Stimulated activated CD8-positive, alpha-beta memory T cell treated with anti-CD3 and anti-CD28 coated beads, Interleukin-7, amount 100 ng/mL, for 4 hours (primary cell): Measurements from ENCODE around the gene TRAK2.
"Not testable (repeated sequence)": the region's sequence is repeated elsewhere in the genome, so short reads cannot be mapped to it uniquely, and the experiment has no call there.

Experiments
- DNase-seq, 2 donors: peaks; one replicate each; pipeline ENCODE4 v3.0.0-alpha.2; 2020; ENCODE audit warnings: low read depth in 2 of 2

TRAK2 gene

GRCh38 chr2:201448701-201449100 is 2.6 kb downstream of the TRAK2 start:
- no peak for DNase-seq

GRCh38 chr2:201448061-201448460 is 3.2 kb downstream of the TRAK2 start:
- DNase-seq: no peak

DNA sequence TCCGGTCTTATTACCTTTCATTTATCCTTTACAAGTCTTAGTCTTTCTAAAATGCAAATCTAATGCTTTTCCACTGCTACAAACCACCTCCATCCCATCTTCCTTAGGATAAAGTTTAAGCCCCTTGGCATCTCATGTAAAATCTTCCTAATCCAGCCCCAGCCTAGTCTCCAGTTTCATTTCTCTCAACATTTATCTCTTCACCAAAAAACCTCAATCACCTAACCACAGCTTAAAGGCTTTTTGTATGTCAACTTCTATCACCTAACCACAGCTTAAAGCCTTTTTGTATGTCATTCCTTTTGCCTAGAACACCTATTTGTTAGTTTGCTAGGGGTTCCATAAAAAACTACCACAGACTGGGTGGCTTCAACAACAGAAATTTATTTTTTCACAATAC is 4.2 kb downstream of the TRAK2 start:
- no peak for DNase-seq

- no peak for DNase-seq
Measured at GRCh38 chr2:201444746-201445465, 6.4 kb downstream of the TRAK2 start.

DNA sequence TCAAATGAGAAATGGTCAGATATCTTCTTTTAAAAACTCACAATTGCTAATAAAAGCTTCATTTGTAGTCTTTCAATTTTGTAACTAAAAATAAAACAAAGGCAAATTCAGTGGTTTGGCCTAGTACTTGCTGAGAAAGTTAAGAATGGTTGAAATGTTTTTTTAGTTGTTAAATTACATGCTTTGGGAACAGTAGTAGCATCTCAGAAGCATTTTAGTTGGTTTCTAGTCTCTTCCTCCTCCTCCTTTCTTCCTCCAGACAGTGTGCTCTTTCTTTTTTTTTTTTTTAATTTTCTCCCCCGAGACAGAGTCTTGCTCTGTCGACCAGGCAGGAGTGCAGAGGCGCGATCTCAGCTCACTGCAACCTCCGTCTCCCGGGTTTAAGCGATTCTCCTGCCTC is 9.8 kb downstream of the TRAK2 start:
- no peak for DNase-seq

- no peak for DNase-seq
Measured at GRCh38 chr2:201440182-201440581, 11.1 kb downstream of the TRAK2 start.

- DNase-seq: not testable (repeated sequence)
Measured at GRCh38 chr2:201439336-201439922, 11.8 kb downstream of the TRAK2 start.

DNA sequence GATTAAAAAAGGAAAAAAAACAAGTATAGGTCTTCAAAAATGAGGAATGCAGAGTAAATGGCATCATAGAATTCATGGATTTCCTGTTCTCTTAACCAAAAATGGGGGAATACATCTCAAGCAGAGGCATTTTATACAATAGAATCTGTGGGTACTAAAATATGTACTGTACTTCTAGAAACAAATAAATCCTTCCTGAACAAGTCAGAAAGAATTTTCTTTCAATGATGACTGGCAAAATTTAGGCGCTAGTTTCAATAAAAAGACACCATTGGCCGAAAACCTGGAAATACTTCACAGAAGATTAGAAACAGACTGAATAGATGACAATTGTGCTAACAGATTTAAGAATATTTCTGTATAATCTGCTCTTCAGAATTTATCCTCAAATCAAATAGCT is 15.1 kb downstream of the TRAK2 start:
- no peak for DNase-seq

- DNase-seq: no peak
Measured at GRCh38 chr2:201433394-201433995, 17.8 kb downstream of the TRAK2 start.

DNA sequence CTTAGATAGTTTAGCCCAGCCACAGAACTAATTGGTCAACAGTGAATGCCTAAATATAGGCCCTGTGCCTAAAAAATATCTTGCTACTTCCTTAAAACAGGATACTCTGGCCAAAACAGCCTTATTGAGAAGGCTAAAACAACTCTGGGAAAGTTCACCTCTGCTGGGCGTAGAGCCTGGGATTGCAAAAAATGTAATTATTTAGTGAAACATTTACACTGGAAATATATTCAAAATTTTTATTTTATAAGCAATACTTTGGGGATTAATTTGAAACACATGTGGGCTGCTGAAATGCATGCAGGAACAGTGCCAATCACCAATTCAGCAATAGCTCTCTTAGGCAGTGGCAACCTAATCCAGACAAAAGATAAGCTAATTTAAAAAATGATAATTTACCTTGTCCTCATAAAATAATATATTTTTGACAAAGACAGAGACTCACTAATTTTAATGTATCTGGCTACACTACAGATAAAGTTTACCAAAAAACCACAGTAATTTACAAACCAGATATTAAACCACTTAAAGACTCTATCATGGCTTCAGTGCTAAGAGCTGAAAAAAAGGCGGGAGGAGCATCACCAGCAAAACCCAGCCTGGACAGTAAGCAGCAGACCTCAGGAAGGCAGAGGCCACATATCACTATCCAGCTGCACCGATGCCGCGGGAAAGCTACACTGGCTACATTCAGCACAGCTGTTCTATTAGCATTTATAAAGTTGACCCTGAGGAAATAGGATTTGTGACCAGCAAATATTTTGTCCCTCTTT is 18.5 kb downstream of the TRAK2 start:
- no peak for DNase-seq

GRCh38 chr2:201432038-201432620 is 19.1 kb downstream of the TRAK2 start:
- no peak for DNase-seq

DNA sequence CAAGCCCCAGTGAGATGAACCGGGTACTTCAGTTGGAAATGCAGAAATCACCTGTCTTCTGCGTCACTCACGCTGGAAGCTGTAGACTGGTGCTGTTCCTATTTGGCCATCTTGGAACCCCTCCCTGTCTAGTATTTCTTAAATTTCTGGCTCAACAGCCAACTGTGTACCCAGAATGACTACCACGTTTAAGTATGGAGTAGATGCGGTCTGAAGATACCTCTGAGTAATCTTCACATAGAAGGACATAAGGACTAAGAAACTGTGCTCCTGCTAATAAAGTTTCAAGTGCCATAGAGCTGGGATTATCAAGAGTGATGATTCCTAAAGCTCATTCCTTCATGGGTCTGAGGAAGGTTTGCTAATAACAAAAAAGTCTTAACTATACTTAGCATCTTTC is 20.4 kb downstream of the TRAK2 start:
- no peak for DNase-seq

DNA sequence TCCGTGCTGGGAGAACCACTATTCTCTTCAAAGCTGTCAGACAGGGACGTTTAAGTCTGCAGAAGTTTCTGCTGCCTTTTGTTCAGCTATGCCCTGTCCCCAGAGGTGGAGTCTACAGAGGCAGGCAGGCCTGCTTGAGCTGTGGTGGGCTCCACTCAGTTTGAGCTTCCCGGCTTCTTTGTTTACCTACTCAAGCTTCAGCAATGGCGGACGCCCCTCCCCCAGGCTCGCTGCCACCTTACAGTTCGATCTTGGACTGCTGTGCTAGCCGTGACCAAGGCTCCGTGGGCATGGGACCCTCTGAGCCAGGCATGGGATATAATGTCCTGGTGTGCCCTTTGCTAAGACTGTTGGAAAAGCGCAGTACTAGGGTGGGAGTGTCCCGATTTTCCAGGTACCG is 20.9 kb downstream of the TRAK2 start:
- DNase-seq: not testable (repeated sequence)

DNA sequence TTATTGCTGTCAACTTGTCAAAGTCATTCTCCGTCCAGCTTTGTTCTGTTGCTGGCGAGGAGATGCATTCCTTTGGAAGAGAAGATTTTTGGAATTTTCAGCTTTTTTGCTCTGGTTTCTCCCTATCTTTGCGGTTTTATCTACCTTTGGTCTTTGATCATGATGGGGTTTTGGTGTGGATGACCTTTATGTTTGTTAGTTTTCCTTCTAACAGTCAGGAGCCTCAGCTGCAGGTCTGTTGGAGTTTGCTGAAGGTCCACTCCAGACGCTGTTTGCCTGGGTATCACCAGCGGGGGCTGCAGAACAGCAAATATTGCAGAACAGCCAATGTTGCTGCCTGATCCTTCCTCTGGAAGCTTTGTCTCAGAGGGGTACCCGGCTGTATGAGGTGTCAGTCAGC is 21.4 kb downstream of the TRAK2 start:
- DNase-seq: not testable (repeated sequence)

- DNase-seq: not testable (repeated sequence)
Measured at GRCh38 chr2:201428366-201428765, 22.9 kb downstream of the TRAK2 start.

GRCh38 chr2:201425952-201426351 is 25.3 kb downstream of the TRAK2 start:
- DNase-seq: no peak

GRCh38 chr2:201420442-201421113 is 30.7 kb downstream of the TRAK2 start:
- DNase-seq: no peak

DNA sequence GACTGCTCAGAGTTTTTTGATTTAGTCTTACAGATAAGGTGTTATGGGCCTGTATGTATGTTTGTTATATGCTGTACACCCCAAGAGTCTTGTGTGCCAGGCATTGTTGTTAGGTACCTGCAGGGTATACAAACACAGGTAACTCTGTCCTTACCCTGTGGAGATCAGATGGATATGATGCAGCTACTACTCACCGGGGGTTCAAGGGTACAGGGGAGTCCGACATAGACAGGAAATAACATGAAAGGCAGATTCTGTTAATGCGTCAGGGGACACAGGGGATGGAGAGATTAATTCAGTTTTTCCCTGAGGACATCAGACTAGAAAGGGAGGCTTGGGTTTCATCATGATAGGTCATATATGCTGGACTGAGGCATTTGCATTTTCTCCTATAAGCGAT is 31.3 kb downstream of the TRAK2 start:
- DNase-seq: no peak

DNA sequence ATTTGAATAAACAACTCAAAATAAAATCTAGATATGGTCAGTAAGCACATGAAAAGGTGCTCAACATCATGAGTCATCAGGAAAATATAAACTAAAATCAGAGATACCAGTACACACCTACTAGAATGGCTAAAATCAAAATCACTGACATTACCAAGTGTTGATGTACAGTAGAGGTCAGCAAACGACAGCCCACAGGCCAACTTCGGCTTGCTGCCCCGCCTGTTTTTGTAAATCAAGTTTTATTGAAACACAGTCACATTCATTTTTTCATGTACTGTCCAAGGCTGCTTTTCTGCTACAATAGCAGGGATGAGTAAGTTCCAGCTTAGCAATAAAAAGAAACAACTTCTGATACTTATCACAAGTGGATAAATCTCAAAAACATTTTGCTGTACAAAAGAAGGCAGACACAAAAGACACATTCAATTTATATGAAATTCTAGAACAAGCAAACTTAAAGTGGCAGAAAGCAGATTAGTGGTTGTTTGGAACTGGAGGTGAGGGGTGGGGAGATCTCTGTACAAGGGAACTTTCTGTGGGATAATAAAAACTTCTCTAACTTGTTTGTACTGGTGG is 32.1 kb downstream of the TRAK2 start:
- DNase-seq: no peak

DNA sequence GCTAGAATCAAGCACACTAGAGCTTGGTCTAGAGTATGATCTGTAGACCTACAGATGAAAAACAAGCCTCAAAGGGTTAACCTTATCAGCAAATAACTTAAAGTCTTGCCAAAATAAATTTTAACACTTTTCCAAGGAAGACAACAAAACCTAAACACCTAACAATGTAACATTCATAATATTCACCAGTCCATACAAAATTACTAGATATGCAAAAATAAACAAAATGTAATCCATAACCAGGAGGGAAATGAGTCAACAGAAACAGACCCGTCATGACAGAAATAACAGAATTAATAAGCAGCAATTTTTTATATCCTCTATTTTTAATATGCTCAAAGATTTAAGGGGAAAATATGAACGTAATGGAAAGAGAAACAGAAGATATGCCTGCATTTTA is 36.1 kb downstream of the TRAK2 start:
- no peak for DNase-seq
